ENCODE results near the gene IL12RB2.

IL12RB2 gene, protein sequence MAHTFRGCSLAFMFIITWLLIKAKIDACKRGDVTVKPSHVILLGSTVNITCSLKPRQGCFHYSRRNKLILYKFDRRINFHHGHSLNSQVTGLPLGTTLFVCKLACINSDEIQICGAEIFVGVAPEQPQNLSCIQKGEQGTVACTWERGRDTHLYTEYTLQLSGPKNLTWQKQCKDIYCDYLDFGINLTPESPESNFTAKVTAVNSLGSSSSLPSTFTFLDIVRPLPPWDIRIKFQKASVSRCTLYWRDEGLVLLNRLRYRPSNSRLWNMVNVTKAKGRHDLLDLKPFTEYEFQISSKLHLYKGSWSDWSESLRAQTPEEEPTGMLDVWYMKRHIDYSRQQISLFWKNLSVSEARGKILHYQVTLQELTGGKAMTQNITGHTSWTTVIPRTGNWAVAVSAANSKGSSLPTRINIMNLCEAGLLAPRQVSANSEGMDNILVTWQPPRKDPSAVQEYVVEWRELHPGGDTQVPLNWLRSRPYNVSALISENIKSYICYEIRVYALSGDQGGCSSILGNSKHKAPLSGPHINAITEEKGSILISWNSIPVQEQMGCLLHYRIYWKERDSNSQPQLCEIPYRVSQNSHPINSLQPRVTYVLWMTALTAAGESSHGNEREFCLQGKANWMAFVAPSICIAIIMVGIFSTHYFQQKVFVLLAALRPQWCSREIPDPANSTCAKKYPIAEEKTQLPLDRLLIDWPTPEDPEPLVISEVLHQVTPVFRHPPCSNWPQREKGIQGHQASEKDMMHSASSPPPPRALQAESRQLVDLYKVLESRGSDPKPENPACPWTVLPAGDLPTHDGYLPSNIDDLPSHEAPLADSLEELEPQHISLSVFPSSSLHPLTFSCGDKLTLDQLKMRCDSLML

GRCh38 chr1:67307251-67308060, at the start of gene IL12RB2:
Gene IL12RB2, plus strand, starts transcription at chr1:67307873. Its CDS starts 12,496 bp downstream, at chr1:67320369.
- peak; percentile 68 for DNase-seq

DNA sequence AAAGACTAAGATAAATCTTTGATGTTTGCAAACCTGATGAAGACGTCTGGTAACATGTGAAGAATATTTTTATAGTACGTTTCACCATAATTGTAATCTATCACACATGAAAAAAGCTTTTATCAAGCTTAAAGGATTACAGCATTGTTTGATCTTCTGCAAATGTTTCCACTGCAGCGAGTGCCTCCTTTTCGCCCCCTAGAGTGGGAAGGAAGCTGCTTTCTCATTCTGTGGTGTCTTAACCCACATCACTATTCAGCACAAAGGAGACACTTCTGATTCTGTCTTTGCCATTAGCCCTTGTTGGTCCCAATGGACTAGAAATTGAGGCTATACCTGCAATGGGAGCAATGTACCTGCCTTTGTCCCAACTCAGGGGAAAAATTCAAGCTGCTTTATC, 46.0 kb upstream of the IL12RB2 start:
- no peak for DNase-seq

DNA sequence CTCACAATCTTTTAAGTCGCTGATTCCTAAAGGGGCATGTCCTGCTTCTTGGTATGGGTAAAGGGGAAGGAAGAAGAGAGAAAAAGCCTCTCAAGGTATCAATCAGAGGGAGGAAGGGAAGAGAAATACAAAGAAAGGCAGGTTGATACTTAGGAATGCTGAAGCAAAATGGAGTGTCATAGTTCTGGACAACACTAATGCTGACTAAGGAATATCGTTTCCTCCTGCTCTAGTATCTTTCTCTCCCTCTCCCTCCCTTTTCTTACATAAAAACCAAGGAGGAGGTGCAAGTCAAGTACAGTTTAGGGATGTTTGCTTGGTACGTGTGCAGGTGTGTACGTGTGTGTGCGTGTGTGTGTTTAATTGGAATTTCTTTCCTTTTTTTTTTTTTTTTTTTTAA, 44.9 kb upstream of the IL12RB2 start:
- no peak for DNase-seq

GRCh38 chr1:67264152-67264551, 43.5 kb upstream of the IL12RB2 start:
- no peak for DNase-seq

DNA sequence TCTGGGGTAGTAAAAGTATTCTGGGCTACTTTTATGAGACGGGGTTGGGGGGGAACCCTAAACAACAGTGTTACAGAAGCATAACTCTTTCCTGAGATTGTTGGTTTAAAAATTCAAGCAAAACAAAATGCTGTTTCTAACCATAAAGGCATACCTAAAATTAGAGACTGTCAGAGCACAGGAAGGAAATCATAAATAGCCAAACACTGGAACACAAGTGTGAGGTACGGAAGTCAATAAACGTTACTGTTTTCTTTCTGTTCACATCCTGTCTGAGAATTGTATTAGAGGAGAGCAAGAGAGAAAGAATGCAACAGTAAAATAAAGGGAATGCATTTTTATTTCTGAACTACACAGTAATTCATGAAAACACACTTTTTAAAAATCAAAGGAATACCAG, 42.8 kb upstream of the IL12RB2 start:
- DNase-seq, result no peak

GRCh38 chr1:67269061-67269460, 38.6 kb upstream of the IL12RB2 start:
- no peak for DNase-seq

- no peak for DNase-seq
Observed at GRCh38 chr1:67270541-67270940, 37.1 kb upstream of the IL12RB2 start.

DNA sequence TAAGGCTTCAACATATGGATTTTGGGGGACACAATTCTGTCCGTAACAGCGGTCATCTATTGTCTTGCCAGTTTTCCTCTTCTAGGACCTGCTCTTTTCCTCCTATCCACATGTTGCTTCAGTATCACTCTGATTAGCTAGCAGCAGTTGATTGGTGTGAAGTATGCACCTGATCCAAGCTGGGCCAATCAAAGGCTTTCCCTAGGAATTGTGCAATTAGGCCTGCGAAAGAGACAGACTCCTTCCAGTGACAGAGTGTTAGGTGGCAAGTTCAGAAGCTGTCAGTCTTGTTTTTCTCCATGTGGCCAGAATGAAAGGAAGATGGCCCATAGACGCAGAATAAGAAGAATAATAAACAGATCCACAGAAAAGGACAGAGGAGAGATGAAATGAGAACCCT, 34.1 kb upstream of the IL12RB2 start:
- DNase-seq, result no peak

- DNase-seq, result no peak
Observed at GRCh38 chr1:67274623-67275325, 32.9 kb upstream of the IL12RB2 start.

DNA sequence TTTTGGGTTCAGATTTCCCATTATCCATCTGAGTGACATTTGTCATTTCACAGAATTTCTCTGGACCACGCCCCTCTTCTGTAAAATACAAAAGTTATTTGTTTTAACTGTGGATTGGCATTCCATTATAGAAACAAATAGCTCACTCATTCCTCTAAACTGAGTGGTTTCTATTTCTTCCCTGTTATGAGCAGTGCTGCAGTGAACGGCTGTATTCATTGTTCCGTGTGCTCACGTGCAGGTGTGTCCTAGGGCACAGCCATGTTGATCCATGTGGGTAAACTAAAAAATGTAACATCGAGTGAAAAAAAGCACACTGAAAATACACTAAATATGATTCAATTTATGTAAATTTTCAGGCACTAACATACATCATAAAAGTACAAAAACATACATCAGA, 27.0 kb upstream of the IL12RB2 start:
- no peak for DNase-seq

DNA sequence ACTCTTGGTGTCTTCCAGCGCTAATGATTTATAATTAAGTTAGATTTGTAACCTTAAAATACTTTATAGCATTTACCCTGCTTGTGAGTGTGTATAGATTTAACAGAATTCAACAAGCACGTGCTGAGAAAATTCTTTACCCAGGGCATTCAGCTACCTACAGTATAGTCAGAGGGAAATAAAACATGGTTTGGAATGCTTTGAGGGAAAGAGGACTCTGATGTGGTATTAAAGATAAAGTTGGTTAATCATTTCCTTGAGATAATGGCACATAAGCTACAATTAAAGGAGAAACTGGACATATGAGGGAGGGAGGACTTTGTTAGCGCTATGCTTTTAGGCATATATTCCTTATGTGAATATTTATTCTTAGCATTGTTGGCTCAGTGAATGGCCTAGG, 26.4 kb upstream of the IL12RB2 start:
- no peak for DNase-seq

GRCh38 chr1:67285780-67286488, 21.7 kb upstream of the IL12RB2 start:
- no peak for DNase-seq

- DNase-seq, result no peak
Observed at GRCh38 chr1:67290236-67290635, 17.4 kb upstream of the IL12RB2 start.

GRCh38 chr1:67294836-67295617, 12.6 kb upstream of the IL12RB2 start:
- no peak for DNase-seq

GRCh38 chr1:67298762-67299161, 8.9 kb upstream of the IL12RB2 start:
- DNase-seq, result no peak

GRCh38 chr1:67299296-67299695, 8.4 kb upstream of the IL12RB2 start:
- DNase-seq, result no peak

- DNase-seq, result no peak
Observed at GRCh38 chr1:67300561-67300960, 7.1 kb upstream of the IL12RB2 start.

- no peak for DNase-seq
Observed at GRCh38 chr1:67304023-67304422, 3.6 kb upstream of the IL12RB2 start.

GRCh38 chr1:67306547-67306946, 1.1 kb upstream of the IL12RB2 start:
- DNase-seq, result no peak

DNA sequence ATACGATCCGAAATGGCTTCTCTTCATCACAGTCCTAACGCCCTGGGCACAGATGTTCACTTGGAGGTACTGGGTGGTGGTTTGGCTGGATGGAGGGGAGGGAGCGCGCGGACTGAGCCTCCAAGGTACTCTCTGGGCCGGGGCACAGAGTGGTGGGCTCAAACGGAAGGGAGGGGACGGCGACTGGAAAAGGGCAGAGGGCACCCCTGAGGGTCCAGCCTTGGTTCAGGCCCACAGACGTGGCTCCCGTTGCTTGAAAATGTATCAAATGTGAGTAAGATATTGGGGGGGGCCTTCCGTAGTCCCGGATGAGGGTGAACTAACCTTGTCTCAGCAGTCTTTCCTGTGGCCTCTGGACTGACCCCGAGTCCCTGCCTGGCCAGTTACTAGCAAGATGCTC, 463 bp downstream of the IL12RB2 start:
- DNase-seq, result peak; percentile 43

- no peak for DNase-seq
Observed at GRCh38 chr1:67312615-67313014, 4.9 kb downstream of the IL12RB2 start.

Measured in stimulated activated CD8-positive, alpha-beta memory T cell treated with anti-CD3 and anti-CD28 coated beads, Interleukin-4, amount 100 ng/mL, for 48 hours (primary cell).